NCI-H2029 treated with DMSO at 0.1 percent for 48 hours (cell line): ENCODE data around the gene TBCEL.
A peak's percentile ranks its signal among the peaks of the same experiment; 100 is the strongest.
"Not testable (repeated sequence)": the region's sequence is repeated elsewhere in the genome, so short reads cannot be mapped to it uniquely, and the experiment has no call there.

Experiments used
- DNase-seq: peaks from one replicate; lab custom pipeline; 2025; lab: John Stamatoyannopoulos, UW

The TBCEL gene

GRCh38 chr11:121106812-121107211 is 82.9 kb downstream of the TBCEL start:
- DNase-seq: peak; percentile 43

- no peak for DNase-seq
These were observed 84.5 kb downstream of the TBCEL start for GRCh38 chr11:121108413-121108812.

- DNase-seq: no peak
These were observed 85.6 kb downstream of the TBCEL start for GRCh38 chr11:121109471-121109870.

- no peak for DNase-seq
These were observed 86.1 kb downstream of the TBCEL start for GRCh38 chr11:121109916-121110586.

GRCh38 chr11:121110871-121111724 is 87.2 kb downstream of the TBCEL start:
- no peak for DNase-seq

- DNase-seq: peak; percentile 63
These were observed 88.9 kb downstream of the TBCEL start for GRCh38 chr11:121112498-121113455.

GRCh38 chr11:121113611-121114010 is 89.7 kb downstream of the TBCEL start:
- no peak for DNase-seq

- DNase-seq: not testable (repeated sequence)
These were observed 91.1 kb downstream of the TBCEL start for GRCh38 chr11:121115024-121115423.

- DNase-seq: no peak
These were observed 93.9 kb downstream of the TBCEL start for GRCh38 chr11:121117788-121118187.

GRCh38 chr11:121119440-121119839 is 95.5 kb downstream of the TBCEL start:
- DNase-seq: no peak

- no peak for DNase-seq
These were observed 98.4 kb downstream of the TBCEL start for GRCh38 chr11:121122328-121122727.

GRCh38 chr11:121123496-121124069 is 99.7 kb downstream of the TBCEL start:
- DNase-seq: no peak

GRCh38 chr11:121127809-121128208 is 103.9 kb downstream of the TBCEL start:
- no peak for DNase-seq

- DNase-seq: no peak
These were observed 105.7 kb downstream of the TBCEL start for GRCh38 chr11:121129362-121130340.

- DNase-seq: no peak
These were observed 107.8 kb downstream of the TBCEL start for GRCh38 chr11:121131656-121132055.

GRCh38 chr11:121132211-121132976 is 108.5 kb downstream of the TBCEL start:
- no peak for DNase-seq

- no peak for DNase-seq
These were observed 110.9 kb downstream of the TBCEL start for GRCh38 chr11:121134741-121135312.

- DNase-seq: no peak
These were observed 113.1 kb downstream of the TBCEL start for GRCh38 chr11:121137005-121137404.

- no peak for DNase-seq
These were observed 114.4 kb downstream of the TBCEL start for GRCh38 chr11:121138259-121138658.
